ENCODE results near the gene CHCHD10.

CHCHD10 gene

DNA sequence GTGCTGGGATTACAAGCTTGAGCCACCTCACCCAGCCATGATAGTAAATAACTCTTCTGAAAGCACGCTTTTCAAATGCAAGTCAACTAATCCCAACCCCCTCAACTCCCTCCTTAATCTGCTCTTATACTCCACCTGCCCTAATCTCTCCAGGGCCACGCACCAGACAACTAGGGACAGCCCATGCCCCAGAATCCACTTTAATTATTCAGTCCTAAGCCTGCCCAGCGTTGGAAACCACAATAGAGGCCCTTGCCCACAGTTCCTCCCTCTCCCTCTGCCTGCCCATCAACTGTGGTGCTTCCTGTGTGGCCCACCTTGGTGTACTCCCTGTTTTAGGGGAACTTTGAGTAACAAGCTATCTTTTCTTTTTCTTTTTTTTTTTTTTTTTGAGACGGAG lies 10.9 kb downstream of the CHCHD10 start:
- TF ChIP-seq, protein P1, sequence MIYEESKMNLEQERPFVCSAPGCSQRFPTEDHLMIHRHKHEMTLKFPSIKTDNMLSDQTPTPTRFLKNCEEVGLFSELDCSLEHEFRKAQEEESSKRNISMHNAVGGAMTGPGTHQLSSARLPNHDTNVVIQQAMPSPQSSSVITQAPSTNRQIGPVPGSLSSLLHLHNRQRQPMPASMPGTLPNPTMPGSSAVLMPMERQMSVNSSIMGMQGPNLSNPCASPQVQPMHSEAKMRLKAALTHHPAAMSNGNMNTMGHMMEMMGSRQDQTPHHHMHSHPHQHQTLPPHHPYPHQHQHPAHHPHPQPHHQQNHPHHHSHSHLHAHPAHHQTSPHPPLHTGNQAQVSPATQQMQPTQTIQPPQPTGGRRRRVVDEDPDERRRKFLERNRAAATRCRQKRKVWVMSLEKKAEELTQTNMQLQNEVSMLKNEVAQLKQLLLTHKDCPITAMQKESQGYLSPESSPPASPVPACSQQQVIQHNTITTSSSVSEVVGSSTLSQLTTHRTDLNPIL (CRISPR knock-in tag; IDR thresholded peaks at IDR 0.05; ENCODE audit: low read depth): no peak
- TF ChIP-seq, protein P2, sequence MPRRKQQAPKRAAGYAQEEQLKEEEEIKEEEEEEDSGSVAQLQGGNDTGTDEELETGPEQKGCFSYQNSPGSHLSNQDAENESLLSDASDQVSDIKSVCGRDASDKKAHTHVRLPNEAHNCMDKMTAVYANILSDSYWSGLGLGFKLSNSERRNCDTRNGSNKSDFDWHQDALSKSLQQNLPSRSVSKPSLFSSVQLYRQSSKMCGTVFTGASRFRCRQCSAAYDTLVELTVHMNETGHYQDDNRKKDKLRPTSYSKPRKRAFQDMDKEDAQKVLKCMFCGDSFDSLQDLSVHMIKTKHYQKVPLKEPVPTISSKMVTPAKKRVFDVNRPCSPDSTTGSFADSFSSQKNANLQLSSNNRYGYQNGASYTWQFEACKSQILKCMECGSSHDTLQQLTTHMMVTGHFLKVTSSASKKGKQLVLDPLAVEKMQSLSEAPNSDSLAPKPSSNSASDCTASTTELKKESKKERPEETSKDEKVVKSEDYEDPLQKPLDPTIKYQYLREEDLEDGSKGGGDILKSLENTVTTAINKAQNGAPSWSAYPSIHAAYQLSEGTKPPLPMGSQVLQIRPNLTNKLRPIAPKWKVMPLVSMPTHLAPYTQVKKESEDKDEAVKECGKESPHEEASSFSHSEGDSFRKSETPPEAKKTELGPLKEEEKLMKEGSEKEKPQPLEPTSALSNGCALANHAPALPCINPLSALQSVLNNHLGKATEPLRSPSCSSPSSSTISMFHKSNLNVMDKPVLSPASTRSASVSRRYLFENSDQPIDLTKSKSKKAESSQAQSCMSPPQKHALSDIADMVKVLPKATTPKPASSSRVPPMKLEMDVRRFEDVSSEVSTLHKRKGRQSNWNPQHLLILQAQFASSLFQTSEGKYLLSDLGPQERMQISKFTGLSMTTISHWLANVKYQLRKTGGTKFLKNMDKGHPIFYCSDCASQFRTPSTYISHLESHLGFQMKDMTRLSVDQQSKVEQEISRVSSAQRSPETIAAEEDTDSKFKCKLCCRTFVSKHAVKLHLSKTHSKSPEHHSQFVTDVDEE (CRISPR knock-in tag; IDR thresholded peaks at IDR 0.05): no peak
- ATAC-seq: no peak

DNA sequence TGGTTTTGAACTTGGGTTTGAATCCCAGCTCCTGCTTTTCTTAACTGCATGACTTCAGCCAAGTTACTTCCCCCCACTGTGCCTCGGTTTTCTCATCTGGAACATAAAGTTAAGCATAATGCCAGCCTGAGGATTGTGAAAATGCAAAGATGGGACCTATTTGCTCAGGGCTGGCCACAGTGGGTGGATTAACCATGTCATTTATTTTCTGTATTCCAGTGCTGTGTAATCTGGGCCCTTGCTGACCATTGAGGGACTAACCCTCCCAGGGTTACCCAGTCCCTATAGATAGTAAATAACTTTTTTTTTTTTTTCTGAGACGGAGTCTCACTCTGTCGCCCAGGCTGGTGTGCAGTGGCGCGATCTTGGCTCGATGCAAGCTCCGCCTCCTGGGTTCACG lies 12.1 kb downstream of the CHCHD10 start:
- no peak for TF ChIP-seq PPARA (CRISPR knock-in tag; IDR thresholded peaks at IDR 0.05; ENCODE audit: borderline replicate concordance)

DNA sequence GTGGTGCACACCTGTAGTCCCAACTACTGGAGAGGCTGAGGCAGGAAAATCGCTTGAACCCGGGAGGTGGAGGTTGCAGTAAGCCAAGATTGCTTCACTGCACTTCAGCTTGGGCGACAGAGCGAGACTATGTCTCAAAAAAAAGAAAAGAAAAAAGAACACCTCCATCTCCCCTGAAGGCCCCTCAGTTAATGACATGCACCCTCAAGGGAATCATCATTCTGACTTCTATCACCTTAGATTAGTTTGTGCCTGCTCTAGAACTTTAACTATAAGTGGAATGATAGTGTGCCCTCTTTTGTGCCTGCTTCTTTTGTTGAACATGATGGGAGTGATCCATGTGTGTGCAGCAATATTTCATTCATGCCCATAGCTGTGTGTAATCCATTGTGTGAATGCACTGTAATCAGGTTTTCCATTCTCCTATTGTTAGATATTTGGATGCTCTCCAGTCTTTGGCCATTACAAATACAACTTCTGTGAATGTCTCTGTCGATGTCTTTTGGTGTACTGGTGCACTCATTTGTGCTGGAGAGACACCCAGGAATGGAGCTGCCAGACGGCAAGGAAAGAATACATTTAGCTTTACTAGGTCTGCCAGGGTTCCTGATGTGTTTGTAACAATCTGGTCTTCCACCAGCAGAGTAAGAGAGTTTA lies 12.7 kb downstream of the CHCHD10 start:
- TF ChIP-seq, protein P3, sequence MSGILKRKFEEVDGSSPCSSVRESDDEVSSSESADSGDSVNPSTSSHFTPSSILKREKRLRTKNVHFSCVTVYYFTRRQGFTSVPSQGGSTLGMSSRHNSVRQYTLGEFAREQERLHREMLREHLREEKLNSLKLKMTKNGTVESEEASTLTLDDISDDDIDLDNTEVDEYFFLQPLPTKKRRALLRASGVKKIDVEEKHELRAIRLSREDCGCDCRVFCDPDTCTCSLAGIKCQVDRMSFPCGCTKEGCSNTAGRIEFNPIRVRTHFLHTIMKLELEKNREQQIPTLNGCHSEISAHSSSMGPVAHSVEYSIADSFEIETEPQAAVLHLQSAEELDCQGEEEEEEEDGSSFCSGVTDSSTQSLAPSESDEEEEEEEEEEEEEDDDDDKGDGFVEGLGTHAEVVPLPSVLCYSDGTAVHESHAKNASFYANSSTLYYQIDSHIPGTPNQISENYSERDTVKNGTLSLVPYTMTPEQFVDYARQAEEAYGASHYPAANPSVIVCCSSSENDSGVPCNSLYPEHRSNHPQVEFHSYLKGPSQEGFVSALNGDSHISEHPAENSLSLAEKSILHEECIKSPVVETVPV (CRISPR knock-in tag; IDR thresholded peaks at IDR 0.05): no peak
- no peak for TF ChIP-seq BACH2 (CRISPR knock-in tag; IDR thresholded peaks at IDR 0.05; ENCODE audit: borderline replicate concordance)
- TF ChIP-seq ZC3H10 (CRISPR knock-in tag; IDR thresholded peaks at IDR 0.05): no peak
- no peak for TF ChIP-seq ZNF8 (CRISPR knock-in tag; IDR thresholded peaks at IDR 0.05)
- TF ChIP-seq ARNTL (CRISPR knock-in tag; IDR thresholded peaks at IDR 0.05; ENCODE audit: borderline replicate concordance, low read depth): no peak
- no peak for TF ChIP-seq TOX (CRISPR knock-in tag; IDR thresholded peaks at IDR 0.05; ENCODE audit: borderline replicate concordance)
- no peak for TF ChIP-seq PPARA (CRISPR knock-in tag; IDR thresholded peaks at IDR 0.05; ENCODE audit: borderline replicate concordance)
- TF ChIP-seq ISL1 (CRISPR knock-in tag; IDR thresholded peaks at IDR 0.05): no peak
- TF ChIP-seq OSR1 (CRISPR knock-in tag; IDR thresholded peaks at IDR 0.05): no peak
- no peak for TF ChIP-seq GLIS3 (CRISPR knock-in tag; IDR thresholded peaks at IDR 0.05)
- no peak for TF ChIP-seq CSDC2 (CRISPR knock-in tag; IDR thresholded peaks at IDR 0.05)
- TF ChIP-seq, protein P4, sequence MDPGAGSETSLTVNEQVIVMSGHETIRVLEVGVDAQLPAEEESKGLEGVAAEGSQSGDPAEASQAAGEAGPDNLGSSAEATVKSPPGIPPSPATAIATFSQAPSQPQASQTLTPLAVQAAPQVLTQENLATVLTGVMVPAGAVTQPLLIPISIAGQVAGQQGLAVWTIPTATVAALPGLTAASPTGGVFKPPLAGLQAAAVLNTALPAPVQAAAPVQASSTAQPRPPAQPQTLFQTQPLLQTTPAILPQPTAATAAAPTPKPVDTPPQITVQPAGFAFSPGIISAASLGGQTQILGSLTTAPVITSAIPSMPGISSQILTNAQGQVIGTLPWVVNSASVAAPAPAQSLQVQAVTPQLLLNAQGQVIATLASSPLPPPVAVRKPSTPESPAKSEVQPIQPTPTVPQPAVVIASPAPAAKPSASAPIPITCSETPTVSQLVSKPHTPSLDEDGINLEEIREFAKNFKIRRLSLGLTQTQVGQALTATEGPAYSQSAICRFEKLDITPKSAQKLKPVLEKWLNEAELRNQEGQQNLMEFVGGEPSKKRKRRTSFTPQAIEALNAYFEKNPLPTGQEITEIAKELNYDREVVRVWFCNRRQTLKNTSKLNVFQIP (CRISPR knock-in tag; IDR thresholded peaks at IDR 0.05; ENCODE audit: borderline replicate concordance, low read depth): no peak
- no peak for TF ChIP-seq TCF4 (CRISPR knock-in tag; IDR thresholded peaks at IDR 0.05; ENCODE audit: borderline replicate concordance)
- no peak for TF ChIP-seq SNAI2 (CRISPR knock-in tag; IDR thresholded peaks at IDR 0.05)
- ATAC-seq: no peak

More for the DNA sequence above, 12.1 kb downstream of the CHCHD10 start:
- ATAC-seq: no peak

DNA sequence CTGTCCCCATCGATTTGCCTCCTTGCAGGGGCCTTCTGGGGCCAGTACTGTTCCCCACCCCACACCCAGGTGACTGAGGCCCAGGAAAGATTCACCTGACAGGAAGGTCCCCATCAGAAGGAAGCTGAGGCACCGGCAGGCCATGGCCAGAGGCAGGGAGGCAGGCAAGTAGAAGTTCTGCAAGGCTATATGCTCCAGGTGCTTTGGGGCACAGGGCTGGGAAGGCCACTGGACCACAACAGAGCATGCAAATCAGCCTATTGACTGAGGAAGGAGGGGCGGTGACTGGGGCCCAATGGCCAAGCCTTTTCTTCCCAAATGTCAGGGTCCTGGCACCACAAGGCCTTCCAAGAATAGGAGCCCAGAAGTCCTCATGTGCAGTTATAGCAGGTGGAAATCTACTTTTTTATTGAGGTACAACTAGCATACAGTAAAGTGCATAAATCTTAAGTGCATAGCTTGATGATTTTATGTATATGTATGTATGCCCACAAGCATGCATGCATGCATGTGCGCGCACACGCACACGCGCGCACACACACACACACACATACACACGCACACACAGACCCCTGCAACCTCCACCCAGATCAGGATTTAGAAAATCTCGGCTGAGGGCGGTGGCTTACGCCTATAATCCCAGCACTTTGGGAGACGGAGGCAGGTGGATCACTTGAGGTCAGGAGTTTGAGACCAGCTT lies 13.4 kb downstream of the CHCHD10 start, which contains the start of gene VPREB3:
TSS of gene VPREB3 (minus strand) at position 206 of the 700 bp plus-strand sequence. CDS start at position 144, 62 bp downstream.
- ATAC-seq: no peak
- no peak for TF ChIP-seq ZFP3 (CRISPR knock-in tag; IDR thresholded peaks at IDR 0.05)
- no peak for TF ChIP-seq ZNF8 (CRISPR knock-in tag; IDR thresholded peaks at IDR 0.05)
- TF ChIP-seq, protein P4 (CRISPR knock-in tag; IDR thresholded peaks at IDR 0.05; ENCODE audit: borderline replicate concordance, low read depth): no peak
- no peak for TF ChIP-seq RARB (CRISPR knock-in tag; IDR thresholded peaks at IDR 0.05)
- TF ChIP-seq TCF4 (CRISPR knock-in tag; IDR thresholded peaks at IDR 0.05; ENCODE audit: borderline replicate concordance): no peak
- TF ChIP-seq, protein P1 (CRISPR knock-in tag; IDR thresholded peaks at IDR 0.05; ENCODE audit: low read depth): no peak

Measured in SK-N-SH treated with all-trans-retinoic acid at 6 μM for 48 hours (cell line).